ENCODE measurements around the gene TADA2B. TPM values are rescaled to one million over a fixed set of nuclear protein-coding genes. Genes with fewer than 3 reads are reported as not detected.

Gene TADA2B
- total RNA-seq, 3 donors from 2014 or later (not counting 1 experiment from before 2014, with no cell fraction given) = 22.7 to 36.3 (median 35.9) TPM

GRCh38 chr4:7073059-7073458 lies 29.9 kb downstream of the TADA2B start:
- Mint-ChIP-seq H3K27ac (no peak overlapping the region), H3K9me3 (no peaks in the 10 kb centered on the region), H3K36me3 (no peaks in the 10 kb centered on the region), H3K27me3 (ENCODE audit: low read depth in 2 of 2) (peaks cover 10% of the 10 kb centered on the region in 2 donors), H3K4me1 (peaks cover 14 to 23% of the 10 kb centered on the region in 2 donors), H3K4me3 (no peak overlapping the region)
- TF ChIP-seq, protein P1, sequence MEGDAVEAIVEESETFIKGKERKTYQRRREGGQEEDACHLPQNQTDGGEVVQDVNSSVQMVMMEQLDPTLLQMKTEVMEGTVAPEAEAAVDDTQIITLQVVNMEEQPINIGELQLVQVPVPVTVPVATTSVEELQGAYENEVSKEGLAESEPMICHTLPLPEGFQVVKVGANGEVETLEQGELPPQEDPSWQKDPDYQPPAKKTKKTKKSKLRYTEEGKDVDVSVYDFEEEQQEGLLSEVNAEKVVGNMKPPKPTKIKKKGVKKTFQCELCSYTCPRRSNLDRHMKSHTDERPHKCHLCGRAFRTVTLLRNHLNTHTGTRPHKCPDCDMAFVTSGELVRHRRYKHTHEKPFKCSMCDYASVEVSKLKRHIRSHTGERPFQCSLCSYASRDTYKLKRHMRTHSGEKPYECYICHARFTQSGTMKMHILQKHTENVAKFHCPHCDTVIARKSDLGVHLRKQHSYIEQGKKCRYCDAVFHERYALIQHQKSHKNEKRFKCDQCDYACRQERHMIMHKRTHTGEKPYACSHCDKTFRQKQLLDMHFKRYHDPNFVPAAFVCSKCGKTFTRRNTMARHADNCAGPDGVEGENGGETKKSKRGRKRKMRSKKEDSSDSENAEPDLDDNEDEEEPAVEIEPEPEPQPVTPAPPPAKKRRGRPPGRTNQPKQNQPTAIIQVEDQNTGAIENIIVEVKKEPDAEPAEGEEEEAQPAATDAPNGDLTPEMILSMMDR (IDR thresholded peaks at IDR 0.05) = no peak
- ATAC-seq = no peak
- intact Hi-C loops (cut with micrococcal nuclease) = no loop called here
- no peak overlapping the region for H3K27ac ChIP-seq (ENCODE audit: low read length)
- H3K9me3 ChIP-seq (ENCODE audit: control insufficient read depth, insufficient read depth, low read length) = no peaks in the 10 kb centered on the region
- whole genome bisulfite sequencing (ENCODE audit: insufficient coverage) = 86% methylated on average over 14 of the region's 14 CpGs
- H3K27me3 ChIP-seq (ENCODE audit: control insufficient read depth, insufficient read depth, low read length) = no peaks in the 10 kb centered on the region
- H3K36me3 ChIP-seq (ENCODE audit: control insufficient read depth, insufficient read depth, low read length) = no peaks in the 10 kb centered on the region
- H3K4me3 ChIP-seq (ENCODE audit: low read length) = no peak overlapping the region
- DNase-seq = no peak
- peaks cover 15% of the 10 kb centered on the region for H3K4me1 ChIP-seq (ENCODE audit: control insufficient read depth, insufficient read depth, low read length)

DNA sequence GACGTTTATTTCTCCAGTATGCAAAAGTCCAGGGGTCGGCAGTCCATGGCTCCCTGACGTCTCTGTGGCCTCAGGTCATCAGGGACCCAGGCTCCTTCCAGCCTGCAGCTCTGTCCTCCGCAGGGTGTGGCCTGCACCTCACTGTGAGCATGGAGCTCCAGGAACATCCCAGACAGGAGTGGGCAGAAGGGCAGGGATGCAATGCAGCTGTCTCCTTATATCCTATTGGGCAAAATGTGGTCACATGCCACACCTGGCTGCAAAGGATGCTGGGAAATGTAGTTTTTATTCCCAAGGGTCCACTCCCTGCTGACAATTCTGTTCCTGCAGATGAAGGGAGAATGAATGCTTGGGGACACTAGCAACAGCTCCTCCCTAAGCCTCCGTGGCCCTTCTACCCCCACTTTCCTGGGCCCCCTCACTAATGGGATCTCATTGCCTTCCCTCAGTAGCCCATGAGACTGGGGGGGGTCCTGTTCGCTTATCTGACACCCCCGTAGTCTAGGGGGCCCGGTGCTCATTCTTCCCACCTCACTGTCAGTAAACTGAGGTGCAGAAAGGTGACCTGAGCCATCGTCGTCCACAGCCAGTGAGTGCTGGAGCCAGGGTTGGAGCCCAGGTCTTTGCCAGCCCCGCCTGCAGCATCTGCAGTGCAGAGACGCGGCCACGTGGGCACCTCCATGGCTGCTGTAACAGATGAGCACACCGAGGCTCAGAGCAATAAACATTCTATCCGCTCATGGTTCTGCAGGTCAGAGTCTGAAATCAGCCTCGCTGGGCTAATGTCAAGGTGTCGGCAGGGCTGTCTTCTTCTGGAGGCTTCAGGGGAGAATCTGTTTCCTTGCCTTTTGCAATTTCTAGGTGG lies 30.6 kb downstream of the TADA2B start:
- H3K36me3 ChIP-seq (ENCODE audit: control insufficient read depth, insufficient read depth, low read length) = no peaks in the 10 kb centered on the region
- intact Hi-C loops (cut with micrococcal nuclease) = no loop called here
- no peak for ATAC-seq
- no peak overlapping the region for H3K4me3 Mint-ChIP-seq
- H3K27ac ChIP-seq (ENCODE audit: low read length) = no peak overlapping the region
- TF ChIP-seq, protein P1 (IDR thresholded peaks at IDR 0.05) = no peak
- H3K4me3 ChIP-seq (ENCODE audit: low read length) = no peak overlapping the region
- H3K27ac Mint-ChIP-seq = no peak overlapping the region
- H3K9me3 ChIP-seq (ENCODE audit: control insufficient read depth, insufficient read depth, low read length) = no peaks in the 10 kb centered on the region
- no peaks in the 10 kb centered on the region for H3K9me3 Mint-ChIP-seq
- H3K27me3 Mint-ChIP-seq (ENCODE audit: low read depth in 2 of 2) = peaks cover 10% of the 10 kb centered on the region in 2 donors
- peaks cover 8 to 16% of the 10 kb centered on the region in 2 donors for H3K4me1 Mint-ChIP-seq
- peak in 1 of 2 donors; percentile 53 for DNase-seq
- 75% methylated on average over 18 of the region's 18 CpGs for WGBS (ENCODE audit: insufficient coverage)
- H3K36me3 Mint-ChIP-seq = no peaks in the 10 kb centered on the region
- no peaks in the 10 kb centered on the region for H3K27me3 ChIP-seq (ENCODE audit: control insufficient read depth, insufficient read depth, low read length)
- peaks cover 11% of the 10 kb centered on the region for H3K4me1 ChIP-seq (ENCODE audit: control insufficient read depth, insufficient read depth, low read length)

GRCh38 chr4:7074426-7074825 lies 31.3 kb downstream of the TADA2B start:
- TF ChIP-seq, protein P1 (IDR thresholded peaks at IDR 0.05) = no peak
- intact Hi-C loops (cut with micrococcal nuclease) = no loop called here
- Mint-ChIP-seq H3K27ac (no peak overlapping the region), H3K4me3 (no peak overlapping the region), H3K36me3 (peaks cover under 1% of the 10 kb centered on the region), H3K9me3 (no peaks in the 10 kb centered on the region), H3K4me1 (peaks cover 6 to 10% of the 10 kb centered on the region in 2 donors), H3K27me3 (ENCODE audit: low read depth in 2 of 2) (peaks cover 13 to 15% of the 10 kb centered on the region in 2 donors)
- Histone ChIP-seq H3K27me3 (ENCODE audit: control insufficient read depth, insufficient read depth, low read length) (no peaks in the 10 kb centered on the region), H3K4me1 (ENCODE audit: control insufficient read depth, insufficient read depth, low read length) (peaks cover 7% of the 10 kb centered on the region), H3K4me3 (ENCODE audit: low read length) (no peak overlapping the region), H3K9me3 (ENCODE audit: control insufficient read depth, insufficient read depth, low read length) (no peaks in the 10 kb centered on the region), H3K36me3 (ENCODE audit: control insufficient read depth, insufficient read depth, low read length) (no peaks in the 10 kb centered on the region), H3K27ac (ENCODE audit: low read length) (no peak overlapping the region)
- WGBS (ENCODE audit: insufficient coverage) = 74% methylated on average over 9 of the region's 9 CpGs
- ATAC-seq (no peak), DNase-seq (no peak)
